Adipocyte (in vitro differentiated cells): ENCODE results near the gene AMBRA1.
A peak's percentile ranks its signal among the peaks of the same experiment; 100 is the strongest.

ENCODE experiments used
- DNase-seq: peaks from one replicate; pipeline ENCODE4 v3.0.0-alpha.2; 2015; ENCODE audit warnings: low read depth
- H3K27me3 ChIP-seq: replicated peaks from 2 replicates; pipeline ENCODE4 v1.7.0; 2013; ENCODE audit warnings: mild to moderate bottlenecking, low read length, moderate library complexity; ENCODE audit not compliant: control insufficient read depth, insufficient read depth
- H3K36me3 ChIP-seq: 2 replicates; pipeline ENCODE4 v1.7.0; 2013; ENCODE audit warnings: low read length, mild to moderate bottlenecking, moderate library complexity; ENCODE audit not compliant: control insufficient read depth, insufficient read depth, severe bottlenecking
- H3K4me1 ChIP-seq: 2 replicates; pipeline ENCODE4 v1.7.0; 2013; ENCODE audit warnings: mild to moderate bottlenecking, low read length, moderate library complexity; ENCODE audit not compliant: control insufficient read depth, insufficient read depth
- H3K4me3 ChIP-seq: 2 replicates; pipeline ENCODE4 v1.7.0; 2013; ENCODE audit warnings: mild to moderate bottlenecking, low read length, moderate library complexity
- H3K9ac ChIP-seq: 2 replicates; pipeline ENCODE4 v1.7.0; 2013; ENCODE audit warnings: mild to moderate bottlenecking, low read length, moderate library complexity
- H3K9me3 ChIP-seq: 2 replicates; pipeline ENCODE4 v1.7.0; 2013; ENCODE audit warnings: mild to moderate bottlenecking, low read length, moderate library complexity; ENCODE audit not compliant: control insufficient read depth

The AMBRA1 gene

GRCh38 chr11:46359953-46360352, 233.9 kb downstream of the AMBRA1 start:
- H3K4me3 ChIP-seq, result no peak overlapping the region
- H3K9ac ChIP-seq, result no peak overlapping the region
- peaks cover 26% of the 10 kb centered on the region for H3K4me1 ChIP-seq
- H3K27me3 ChIP-seq, result no peaks in the 10 kb centered on the region
- DNase-seq, result peak; percentile 52
- H3K9me3 ChIP-seq, result no peaks in the 10 kb centered on the region
- H3K36me3 ChIP-seq, result peaks cover 3% of the 10 kb centered on the region

GRCh38 chr11:46357483-46357936, 236.3 kb downstream of the AMBRA1 start:
- DNase-seq, result no peak

DNA sequence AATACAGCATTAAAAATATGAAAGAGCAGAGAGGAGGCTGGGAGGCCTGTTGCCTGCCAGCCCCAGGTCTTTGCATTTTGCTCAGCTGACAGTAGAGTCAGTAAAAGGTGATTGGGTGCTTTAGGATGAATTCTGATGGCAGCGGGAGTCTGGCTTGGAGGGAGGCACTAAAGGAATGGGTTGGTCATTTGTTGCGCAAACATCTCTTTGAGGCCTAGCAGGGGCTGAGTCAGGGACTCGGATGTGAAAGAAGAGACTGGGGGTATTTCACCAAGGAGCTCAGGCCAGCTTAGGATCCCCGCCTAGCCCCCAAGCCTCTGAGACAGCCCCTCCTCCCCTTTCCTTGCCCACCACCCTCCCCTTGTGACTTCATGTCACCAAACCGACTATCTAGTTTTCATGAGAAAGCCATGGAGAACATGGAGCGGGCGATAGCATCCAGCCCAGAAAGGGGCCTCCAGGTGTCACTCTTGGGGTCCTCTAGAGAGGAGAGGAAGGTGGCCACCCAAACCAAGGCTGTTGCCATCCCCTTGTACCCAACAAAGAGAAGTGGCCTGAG, 236.8 kb downstream of the AMBRA1 start:
- Histone ChIP-seq H3K9me3 (no peaks in the 10 kb centered on the region), H3K4me3 (no peak overlapping the region), H3K4me1 (peaks cover 18% of the 10 kb centered on the region), H3K9ac (no peak overlapping the region), H3K36me3 (peaks cover 3% of the 10 kb centered on the region), H3K27me3 (no peaks in the 10 kb centered on the region)
- DNase-seq, result peak; percentile 56

More at GRCh38 chr11:46357483-46357936, 236.3 kb downstream of the AMBRA1 start:
- no peak overlapping the region for H3K4me3 ChIP-seq
- H3K4me1 ChIP-seq, result peaks cover 18% of the 10 kb centered on the region
- no peaks in the 10 kb centered on the region for H3K9me3 ChIP-seq
- no peaks in the 10 kb centered on the region for H3K27me3 ChIP-seq
- H3K36me3 ChIP-seq, result peaks cover 3% of the 10 kb centered on the region
- no peak overlapping the region for H3K9ac ChIP-seq

GRCh38 chr11:46353698-46354097, 240.1 kb downstream of the AMBRA1 start:
- no peak overlapping the region for H3K4me3 ChIP-seq
- DNase-seq, result no peak
- peaks cover 16% of the 10 kb centered on the region for H3K4me1 ChIP-seq
- peaks cover 3% of the 10 kb centered on the region for H3K36me3 ChIP-seq
- no peaks in the 10 kb centered on the region for H3K9me3 ChIP-seq
- no peaks in the 10 kb centered on the region for H3K27me3 ChIP-seq
- H3K9ac ChIP-seq, result no peak overlapping the region

GRCh38 chr11:46352063-46352841, 241.6 kb downstream of the AMBRA1 start:
- Histone ChIP-seq H3K4me3 (no peak overlapping the region), H3K36me3 (peaks cover 3% of the 10 kb centered on the region), H3K9me3 (no peaks in the 10 kb centered on the region), H3K4me1 (peaks cover 23% of the 10 kb centered on the region), H3K27me3 (no peaks in the 10 kb centered on the region), H3K9ac (peak overlapping the region; percentile 5)
- peak; percentile 40 for DNase-seq

DNA sequence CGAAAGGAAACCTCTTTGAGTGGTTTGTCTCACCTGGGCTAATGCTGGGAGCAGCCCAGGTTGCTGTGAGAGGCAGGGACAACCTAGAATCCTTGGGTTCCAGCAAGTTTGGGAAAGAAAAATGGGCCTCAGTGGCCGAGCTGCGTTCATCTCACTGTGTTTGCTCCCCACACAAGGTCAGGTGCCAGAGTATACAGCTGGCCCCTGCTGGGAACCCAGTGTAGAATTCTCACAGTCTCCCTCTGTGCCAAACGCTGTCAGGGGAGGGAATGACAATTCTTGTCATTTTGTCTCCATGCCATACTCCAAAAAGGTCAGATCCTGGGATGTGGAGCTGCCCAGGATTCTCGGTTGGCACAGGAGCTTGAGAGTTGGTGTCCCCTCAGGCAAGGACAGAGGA, 242.2 kb downstream of the AMBRA1 start:
- no peaks in the 10 kb centered on the region for H3K9me3 ChIP-seq
- no peak for DNase-seq
- no peak overlapping the region for H3K4me3 ChIP-seq
- peak overlapping the region; percentile 5 for H3K9ac ChIP-seq
- no peaks in the 10 kb centered on the region for H3K27me3 ChIP-seq
- H3K36me3 ChIP-seq, result peaks cover 3% of the 10 kb centered on the region
- peaks cover 19% of the 10 kb centered on the region for H3K4me1 ChIP-seq

DNA sequence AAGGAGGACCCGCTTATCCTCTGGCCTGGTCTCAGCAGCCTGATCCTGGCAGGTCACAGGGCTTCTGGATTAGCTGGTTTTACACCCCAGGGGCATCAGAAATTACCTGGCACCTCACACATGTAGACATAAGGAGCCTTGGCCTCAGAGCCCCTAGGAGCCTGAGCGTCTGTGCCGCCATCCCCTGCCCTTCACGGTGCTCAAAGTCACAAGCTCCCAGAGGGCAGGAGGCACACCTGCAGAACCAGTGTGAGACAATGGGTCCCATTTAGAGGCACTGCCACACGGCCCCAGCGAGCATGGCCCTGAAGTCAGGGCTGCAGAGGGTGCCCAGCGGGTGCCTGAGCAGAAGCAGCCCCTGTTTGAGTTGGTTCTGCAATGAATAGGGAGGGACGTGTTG, 242.7 kb downstream of the AMBRA1 start:
- no peaks in the 10 kb centered on the region for H3K9me3 ChIP-seq
- H3K4me1 ChIP-seq, result peaks cover 19% of the 10 kb centered on the region

GRCh38 chr11:46350695-46351094, 243.1 kb downstream of the AMBRA1 start:
- H3K9me3 ChIP-seq, result no peaks in the 10 kb centered on the region
- DNase-seq, result no peak
- H3K27me3 ChIP-seq, result no peaks in the 10 kb centered on the region

More for the DNA sequence above, 242.7 kb downstream of the AMBRA1 start:
- no peak overlapping the region for H3K9ac ChIP-seq
- no peak for DNase-seq
- no peaks in the 10 kb centered on the region for H3K27me3 ChIP-seq
- peaks cover under 1% of the 10 kb centered on the region for H3K36me3 ChIP-seq
- no peak overlapping the region for H3K4me3 ChIP-seq

GRCh38 chr11:46348566-46349401, 245.0 kb downstream of the AMBRA1 start:
- Histone ChIP-seq H3K4me1 (peaks cover 19% of the 10 kb centered on the region), H3K9ac (peak overlapping the region; percentile 92), H3K4me3 (peak overlapping the region; percentile 94), H3K36me3 (no peaks in the 10 kb centered on the region), H3K9me3 (no peaks in the 10 kb centered on the region), H3K27me3 (no peaks in the 10 kb centered on the region)
- no peak for DNase-seq

More at GRCh38 chr11:46350695-46351094, 243.1 kb downstream of the AMBRA1 start:
- no peaks in the 10 kb centered on the region for H3K36me3 ChIP-seq
- H3K4me1 ChIP-seq, result peaks cover 19% of the 10 kb centered on the region
- no peak overlapping the region for H3K4me3 ChIP-seq
- H3K9ac ChIP-seq, result no peak overlapping the region

- Histone ChIP-seq H3K4me1 (peaks cover 29% of the 10 kb centered on the region), H3K36me3 (no peaks in the 10 kb centered on the region)
These were observed 246.0 kb downstream of the AMBRA1 start for GRCh38 chr11:46347637-46348311.

More at GRCh38 chr11:46347637-46348311, 246.0 kb downstream of the AMBRA1 start:
- H3K27me3 ChIP-seq, result no peaks in the 10 kb centered on the region
- DNase-seq, result peak; percentile 41
- no peaks in the 10 kb centered on the region for H3K9me3 ChIP-seq
- H3K4me3 ChIP-seq, result peak overlapping the region; percentile 94
- H3K9ac ChIP-seq, result peak overlapping the region; percentile 92
